Sigmoid colon (tissue), 4 donors: Measurements from ENCODE around the gene TAMM41.
A peak's percentile ranks its signal among the peaks of the same experiment; 100 is the strongest.

Experiments used
- CTCF ChIP-seq, 4 experiments: fragments of 450-650 bp in 3 of 4; fragments of 200-600 bp in 1 of 4; IDR thresholded peaks; one replicate each; pipeline ENCODE4 v1.5.1; 2016 to 2019; ENCODE audit warnings: antibody characterized with exemption in 4 of 4, mild to moderate bottlenecking in 3 of 4, moderate library complexity in 2 of 4
- EP300 ChIP-seq, 4 donors: sonication (generic); formaldehyde crosslinking; IDR thresholded peaks; one replicate each; pipeline ENCODE4 v1.6.1; 2017; ENCODE audit warnings: antibody characterized with exemption in 4 of 4

GRCh38 chr3:11846281-11847266 lies at the start of gene TAMM41:
- TF ChIP-seq EP300 (IDR thresholded peaks at IDR 0.05), result no peak
- peak; percentile 79 to 92 (median 81) for TF ChIP-seq CTCF (IDR thresholded peaks at IDR 0.05)
